K562 (cell line): ENCODE results near the gene PCDH9.

Experiments used
- DMBX1 ChIP-seq: fragments of 250-450 bp; sonication (Bioruptor Pico); IDR thresholded peaks from 2 replicates; pipeline ENCODE4 v1.8.0; 2022; ENCODE audit warnings: inconsistent platforms, mild to moderate bottlenecking, moderate library complexity, borderline replicate concordance
- FUS ChIP-seq: fragments of 200-400 bp; formaldehyde crosslinking; optimal IDR thresholded peaks from 2 replicates; pipeline ENCODE3; 2017; ENCODE audit warnings: low read depth, low read length
- POLR2A ChIP-seq: fragments of 450-650 bp; conservative IDR thresholded peaks from 2 replicates; pipeline ENCODE4 v1.6.1; 2016
- ZNF274 ChIP-seq: IDR thresholded peaks from 2 replicates; pipeline ENCODE4 v1.6.1; 2011; ENCODE audit warnings: low read depth, mild to moderate bottlenecking, low read length, moderate library complexity, borderline replicate concordance
- TF ChIP-seq, protein P1 (sequence below), 3 experiments: IDR thresholded peaks in 2 of 3; conservative IDR thresholded peaks in 1 of 3; 2 replicates each; pipeline ENCODE4 v1.5.1; 2011 to 2012; ENCODE audit warnings: low read length in 3 of 3, mild to moderate bottlenecking in 3 of 3, control low read depth in 2 of 3, improper control_type of control experiment in 1 of 3, inconsistent platforms in 1 of 3, low read depth in 1 of 3, mixed read lengths in 1 of 3, moderate library complexity in 1 of 3; ENCODE audit not compliant: insufficient read depth in 2 of 3
- TF ChIP-seq, protein P2 (sequence below): fragments of 200-600 bp; sonication (generic); IDR thresholded peaks from one replicate; pipeline ENCODE4 v1.6.1; 2012; ENCODE audit warnings: mild to moderate bottlenecking, low read depth, low read length, inconsistent platforms

GRCh38 chr13:66301006-66301405 is 929.1 kb downstream of the PCDH9 start:
- TF ChIP-seq DMBX1 (CRISPR knock-in tag) (no peak), FUS (no peak), POLR2A (no peak), ZNF274 (no peak)
- TF ChIP-seq, protein P1, sequence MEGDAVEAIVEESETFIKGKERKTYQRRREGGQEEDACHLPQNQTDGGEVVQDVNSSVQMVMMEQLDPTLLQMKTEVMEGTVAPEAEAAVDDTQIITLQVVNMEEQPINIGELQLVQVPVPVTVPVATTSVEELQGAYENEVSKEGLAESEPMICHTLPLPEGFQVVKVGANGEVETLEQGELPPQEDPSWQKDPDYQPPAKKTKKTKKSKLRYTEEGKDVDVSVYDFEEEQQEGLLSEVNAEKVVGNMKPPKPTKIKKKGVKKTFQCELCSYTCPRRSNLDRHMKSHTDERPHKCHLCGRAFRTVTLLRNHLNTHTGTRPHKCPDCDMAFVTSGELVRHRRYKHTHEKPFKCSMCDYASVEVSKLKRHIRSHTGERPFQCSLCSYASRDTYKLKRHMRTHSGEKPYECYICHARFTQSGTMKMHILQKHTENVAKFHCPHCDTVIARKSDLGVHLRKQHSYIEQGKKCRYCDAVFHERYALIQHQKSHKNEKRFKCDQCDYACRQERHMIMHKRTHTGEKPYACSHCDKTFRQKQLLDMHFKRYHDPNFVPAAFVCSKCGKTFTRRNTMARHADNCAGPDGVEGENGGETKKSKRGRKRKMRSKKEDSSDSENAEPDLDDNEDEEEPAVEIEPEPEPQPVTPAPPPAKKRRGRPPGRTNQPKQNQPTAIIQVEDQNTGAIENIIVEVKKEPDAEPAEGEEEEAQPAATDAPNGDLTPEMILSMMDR (IDR thresholded peaks at IDR 0.05 in 2 of 3, conservative IDR thresholded peaks at IDR 0.05 in 1 of 3; ENCODE audit: insufficient read depth in 2 of 3, low read depth in 1 of 3, low read length in 3 of 3) = no peak
- TF ChIP-seq, protein P2, sequence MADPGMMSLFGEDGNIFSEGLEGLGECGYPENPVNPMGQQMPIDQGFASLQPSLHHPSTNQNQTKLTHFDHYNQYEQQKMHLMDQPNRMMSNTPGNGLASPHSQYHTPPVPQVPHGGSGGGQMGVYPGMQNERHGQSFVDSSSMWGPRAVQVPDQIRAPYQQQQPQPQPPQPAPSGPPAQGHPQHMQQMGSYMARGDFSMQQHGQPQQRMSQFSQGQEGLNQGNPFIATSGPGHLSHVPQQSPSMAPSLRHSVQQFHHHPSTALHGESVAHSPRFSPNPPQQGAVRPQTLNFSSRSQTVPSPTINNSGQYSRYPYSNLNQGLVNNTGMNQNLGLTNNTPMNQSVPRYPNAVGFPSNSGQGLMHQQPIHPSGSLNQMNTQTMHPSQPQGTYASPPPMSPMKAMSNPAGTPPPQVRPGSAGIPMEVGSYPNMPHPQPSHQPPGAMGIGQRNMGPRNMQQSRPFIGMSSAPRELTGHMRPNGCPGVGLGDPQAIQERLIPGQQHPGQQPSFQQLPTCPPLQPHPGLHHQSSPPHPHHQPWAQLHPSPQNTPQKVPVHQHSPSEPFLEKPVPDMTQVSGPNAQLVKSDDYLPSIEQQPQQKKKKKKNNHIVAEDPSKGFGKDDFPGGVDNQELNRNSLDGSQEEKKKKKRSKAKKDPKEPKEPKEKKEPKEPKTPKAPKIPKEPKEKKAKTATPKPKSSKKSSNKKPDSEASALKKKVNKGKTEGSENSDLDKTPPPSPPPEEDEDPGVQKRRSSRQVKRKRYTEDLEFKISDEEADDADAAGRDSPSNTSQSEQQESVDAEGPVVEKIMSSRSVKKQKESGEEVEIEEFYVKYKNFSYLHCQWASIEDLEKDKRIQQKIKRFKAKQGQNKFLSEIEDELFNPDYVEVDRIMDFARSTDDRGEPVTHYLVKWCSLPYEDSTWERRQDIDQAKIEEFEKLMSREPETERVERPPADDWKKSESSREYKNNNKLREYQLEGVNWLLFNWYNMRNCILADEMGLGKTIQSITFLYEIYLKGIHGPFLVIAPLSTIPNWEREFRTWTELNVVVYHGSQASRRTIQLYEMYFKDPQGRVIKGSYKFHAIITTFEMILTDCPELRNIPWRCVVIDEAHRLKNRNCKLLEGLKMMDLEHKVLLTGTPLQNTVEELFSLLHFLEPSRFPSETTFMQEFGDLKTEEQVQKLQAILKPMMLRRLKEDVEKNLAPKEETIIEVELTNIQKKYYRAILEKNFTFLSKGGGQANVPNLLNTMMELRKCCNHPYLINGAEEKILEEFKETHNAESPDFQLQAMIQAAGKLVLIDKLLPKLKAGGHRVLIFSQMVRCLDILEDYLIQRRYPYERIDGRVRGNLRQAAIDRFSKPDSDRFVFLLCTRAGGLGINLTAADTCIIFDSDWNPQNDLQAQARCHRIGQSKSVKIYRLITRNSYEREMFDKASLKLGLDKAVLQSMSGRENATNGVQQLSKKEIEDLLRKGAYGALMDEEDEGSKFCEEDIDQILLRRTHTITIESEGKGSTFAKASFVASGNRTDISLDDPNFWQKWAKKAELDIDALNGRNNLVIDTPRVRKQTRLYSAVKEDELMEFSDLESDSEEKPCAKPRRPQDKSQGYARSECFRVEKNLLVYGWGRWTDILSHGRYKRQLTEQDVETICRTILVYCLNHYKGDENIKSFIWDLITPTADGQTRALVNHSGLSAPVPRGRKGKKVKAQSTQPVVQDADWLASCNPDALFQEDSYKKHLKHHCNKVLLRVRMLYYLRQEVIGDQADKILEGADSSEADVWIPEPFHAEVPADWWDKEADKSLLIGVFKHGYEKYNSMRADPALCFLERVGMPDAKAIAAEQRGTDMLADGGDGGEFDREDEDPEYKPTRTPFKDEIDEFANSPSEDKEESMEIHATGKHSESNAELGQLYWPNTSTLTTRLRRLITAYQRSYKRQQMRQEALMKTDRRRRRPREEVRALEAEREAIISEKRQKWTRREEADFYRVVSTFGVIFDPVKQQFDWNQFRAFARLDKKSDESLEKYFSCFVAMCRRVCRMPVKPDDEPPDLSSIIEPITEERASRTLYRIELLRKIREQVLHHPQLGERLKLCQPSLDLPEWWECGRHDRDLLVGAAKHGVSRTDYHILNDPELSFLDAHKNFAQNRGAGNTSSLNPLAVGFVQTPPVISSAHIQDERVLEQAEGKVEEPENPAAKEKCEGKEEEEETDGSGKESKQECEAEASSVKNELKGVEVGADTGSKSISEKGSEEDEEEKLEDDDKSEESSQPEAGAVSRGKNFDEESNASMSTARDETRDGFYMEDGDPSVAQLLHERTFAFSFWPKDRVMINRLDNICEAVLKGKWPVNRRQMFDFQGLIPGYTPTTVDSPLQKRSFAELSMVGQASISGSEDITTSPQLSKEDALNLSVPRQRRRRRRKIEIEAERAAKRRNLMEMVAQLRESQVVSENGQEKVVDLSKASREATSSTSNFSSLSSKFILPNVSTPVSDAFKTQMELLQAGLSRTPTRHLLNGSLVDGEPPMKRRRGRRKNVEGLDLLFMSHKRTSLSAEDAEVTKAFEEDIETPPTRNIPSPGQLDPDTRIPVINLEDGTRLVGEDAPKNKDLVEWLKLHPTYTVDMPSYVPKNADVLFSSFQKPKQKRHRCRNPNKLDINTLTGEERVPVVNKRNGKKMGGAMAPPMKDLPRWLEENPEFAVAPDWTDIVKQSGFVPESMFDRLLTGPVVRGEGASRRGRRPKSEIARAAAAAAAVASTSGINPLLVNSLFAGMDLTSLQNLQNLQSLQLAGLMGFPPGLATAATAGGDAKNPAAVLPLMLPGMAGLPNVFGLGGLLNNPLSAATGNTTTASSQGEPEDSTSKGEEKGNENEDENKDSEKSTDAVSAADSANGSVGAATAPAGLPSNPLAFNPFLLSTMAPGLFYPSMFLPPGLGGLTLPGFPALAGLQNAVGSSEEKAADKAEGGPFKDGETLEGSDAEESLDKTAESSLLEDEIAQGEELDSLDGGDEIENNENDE = no peak
